ENCODE data around the gene NCOA7.

- TF ChIP-seq EZH2 (IDR thresholded peaks at IDR 0.05; ENCODE audit: low read depth) = no peak
- TF ChIP-seq CTCF (conservative IDR thresholded peaks at IDR 0.05) = no peak
These were observed 3.1 kb downstream of the NCOA7 start for GRCh38 chr6:125793863-125794262.

Measured in PC-9 (cell line).